Kidney (tissue), 14 donors: ENCODE results near the gene RNASE4. TPM values are rescaled to one million over a fixed set of nuclear protein-coding genes. Genes with fewer than 3 reads are reported as not detected.

ENCODE experiments used
- DNase-seq, 5 donors: peaks; one replicate each; pipeline ENCODE4 v3.0.0-alpha.2; 2013 to 2020
- FAIRE-seq: peaks from 2 replicates; lab custom pipeline; 2012; peaks lifted over from hg19 to GRCh38; lab: Jason Lieb, UNC
- H3K27ac ChIP-seq, 2 donors: one replicate each; pipeline ENCODE4 v1.7.0; 2013; ENCODE audit warnings: low read depth in 2 of 2, low read length in 2 of 2, inconsistent platforms in 1 of 2
- H3K27me3 ChIP-seq: one replicate; pipeline ENCODE4 v1.7.1; 2013; ENCODE audit warnings: low read length, inconsistent platforms; ENCODE audit not compliant: control insufficient read depth, insufficient read depth
- H3K36me3 ChIP-seq, 3 donors: one replicate each; pipeline versions ENCODE4 v1.7.0 to v1.7.1; 2013; ENCODE audit warnings: low read length in 3 of 3, control low read depth in 1 of 3, inconsistent platforms in 1 of 3; ENCODE audit not compliant: insufficient read depth in 3 of 3, control insufficient read depth in 2 of 3
- H3K4me1 ChIP-seq, 3 donors: one replicate each; pipeline versions ENCODE4 v1.7.0 to v1.7.1; 2013; ENCODE audit warnings: low read length in 3 of 3, inconsistent platforms in 1 of 3, low read depth in 1 of 3; ENCODE audit not compliant: control insufficient read depth in 2 of 3, insufficient read depth in 2 of 3
- H3K4me3 ChIP-seq, 3 donors: one replicate each; pipeline versions ENCODE4 v1.7.0 to v1.8.1; 2013; ENCODE audit warnings: low read length in 3 of 3, control low read depth in 1 of 3, inconsistent platforms in 1 of 3
- H3K9ac ChIP-seq, 3 donors: one replicate each; pipeline versions ENCODE4 v1.7.0 to v1.7.1; 2013; ENCODE audit warnings: low read length in 3 of 3, control low read depth in 1 of 3, inconsistent platforms in 1 of 3
- H3K9me3 ChIP-seq, 3 donors: one replicate each; pipeline versions ENCODE4 v1.7.0 to v1.7.1; 2013; ENCODE audit warnings: low read length in 3 of 3, control low read depth in 1 of 3, inconsistent platforms in 1 of 3; ENCODE audit not compliant: control insufficient read depth in 2 of 3, insufficient read depth in 1 of 3
- CTCF ChIP-seq: IDR thresholded peaks from 3 replicates; pipeline ENCODE4 v1.5.1; 2012; ENCODE audit warnings: mild to moderate bottlenecking, moderate library complexity, borderline replicate concordance; ENCODE audit not compliant: insufficient read depth; ENCODE audit errors: extremely low read depth
- intact Hi-C: fragments of 100-400 bp; cut with DNase I; formaldehyde crosslinking; loops from one replicate; pipeline ENCODE4 v1.11.1; 2022
- polyA plus RNA-seq: library from polyadenylated mRNA; stranded (reverse); fragments of 350-450 nt; fragmentation: Illumina TruSeq; extraction: RNeasy Lipid Tissue Mini Kit (QIAGEN cat#74804); gene quantifications from one replicate; pipeline ENCODE4 v1.2.3, GENCODE V29; 2014; ENCODE audit warnings: low read depth, low replicate concordance; ENCODE audit not compliant: insufficient read depth
- total RNA-seq: library from RNA; stranded (reverse); fragmentation: NEBNext Ultra II Directional; extraction: Animal tissue kit (Norgen Biotek cat#: 25700); gene quantifications from one replicate; pipeline ENCODE4 v1.2.1, GENCODE V29; 2021
- donor health status: control.
- donor health status: control.
- donor health status: control.
- donor health status: control.
- donor health status: control.
- donor health status: DM: yes; HTN: yes; CAD: no.
- donor health status: Normal renal cell carcinoma (clear cell type).

Gene RNASE4
- total and polyA plus RNA-seq, 2 donors from 2014 or later, result 22.8 to 40.4 TPM

GRCh38 chr14:20655851-20656250, 28.5 kb upstream of the RNASE4 start:
- FAIRE-seq (no peak), DNase-seq (no peak)
- no peak for TF ChIP-seq CTCF
- no peaks in the 10 kb centered on the region for H3K36me3 ChIP-seq
- intact Hi-C loops, result no loop called here
- no peak overlapping the region for H3K27ac ChIP-seq
- H3K27me3 ChIP-seq, result peaks cover 34% of the 10 kb centered on the region
- no peak overlapping the region for H3K4me3 ChIP-seq
- no peaks in the 10 kb centered on the region for H3K4me1 ChIP-seq
- no peak overlapping the region for H3K9ac ChIP-seq
- no peaks in the 10 kb centered on the region for H3K9me3 ChIP-seq

GRCh38 chr14:20656274-20656673, 28.1 kb upstream of the RNASE4 start:
- H3K27me3 ChIP-seq, result peaks cover 36% of the 10 kb centered on the region
- H3K4me1 ChIP-seq, result no peaks in the 10 kb centered on the region
- FAIRE-seq, result no peak

GRCh38 chr14:20657216-20658211, 26.8 kb upstream of the RNASE4 start:
- Histone ChIP-seq H3K4me1 (no peaks in the 10 kb centered on the region), H3K27me3 (peaks cover 37% of the 10 kb centered on the region), H3K9ac (no peak overlapping the region), H3K27ac (no peak overlapping the region), H3K4me3 (no peak overlapping the region), H3K9me3 (no peaks in the 10 kb centered on the region), H3K36me3 (no peaks in the 10 kb centered on the region)
- intact Hi-C loops, result no loop called here
- no peak for TF ChIP-seq CTCF
- peak in 1 of 5 donors; percentile 46 for DNase-seq
- FAIRE-seq, result no peak

More at GRCh38 chr14:20656274-20656673, 28.1 kb upstream of the RNASE4 start:
- no peak for TF ChIP-seq CTCF
- no peak overlapping the region for H3K9ac ChIP-seq
- H3K27ac ChIP-seq, result no peak overlapping the region
- no peaks in the 10 kb centered on the region for H3K9me3 ChIP-seq
- H3K4me3 ChIP-seq, result no peak overlapping the region
- no peak for DNase-seq
- intact Hi-C loops, result no loop called here
- H3K36me3 ChIP-seq, result no peaks in the 10 kb centered on the region
